ENCODE measurements around the gene OR4D2. TPM values are rescaled to one million over a fixed set of nuclear protein-coding genes. Genes with fewer than 3 reads are reported as not detected.

OR4D2 gene
- total and polyA plus RNA-seq, 10 donors, result not detected

- Histone ChIP-seq H3K27me3 (replicated peaks in 1 of 7) (peaks cover 0 to 7% (median 0%) of the 10 kb centered on the region in 7 donors), H3K9me3 (no peaks in the 10 kb centered on the region), H3K4me1 (peaks cover 0 to 4% (median 0%) of the 10 kb centered on the region in 6 donors), H3K4me3 (no peak overlapping the region), H3K36me3 (peaks cover 0 to 51% (median 26%) of the 10 kb centered on the region in 6 donors), H3K27ac (no peak overlapping the region)
- intact Hi-C loops (cut with DNase I; ENCODE audit: low total_unique reads), result no loop called here
- 73 to 97% (median 91%) methylated on average over 5 of the region's 5 CpGs for WGBS, 5 donors
- no peak for DNase-seq
- no peak for TF ChIP-seq POLR2A (IDR thresholded peaks at IDR 0.05)
- TF ChIP-seq, protein P1, sequence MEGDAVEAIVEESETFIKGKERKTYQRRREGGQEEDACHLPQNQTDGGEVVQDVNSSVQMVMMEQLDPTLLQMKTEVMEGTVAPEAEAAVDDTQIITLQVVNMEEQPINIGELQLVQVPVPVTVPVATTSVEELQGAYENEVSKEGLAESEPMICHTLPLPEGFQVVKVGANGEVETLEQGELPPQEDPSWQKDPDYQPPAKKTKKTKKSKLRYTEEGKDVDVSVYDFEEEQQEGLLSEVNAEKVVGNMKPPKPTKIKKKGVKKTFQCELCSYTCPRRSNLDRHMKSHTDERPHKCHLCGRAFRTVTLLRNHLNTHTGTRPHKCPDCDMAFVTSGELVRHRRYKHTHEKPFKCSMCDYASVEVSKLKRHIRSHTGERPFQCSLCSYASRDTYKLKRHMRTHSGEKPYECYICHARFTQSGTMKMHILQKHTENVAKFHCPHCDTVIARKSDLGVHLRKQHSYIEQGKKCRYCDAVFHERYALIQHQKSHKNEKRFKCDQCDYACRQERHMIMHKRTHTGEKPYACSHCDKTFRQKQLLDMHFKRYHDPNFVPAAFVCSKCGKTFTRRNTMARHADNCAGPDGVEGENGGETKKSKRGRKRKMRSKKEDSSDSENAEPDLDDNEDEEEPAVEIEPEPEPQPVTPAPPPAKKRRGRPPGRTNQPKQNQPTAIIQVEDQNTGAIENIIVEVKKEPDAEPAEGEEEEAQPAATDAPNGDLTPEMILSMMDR (IDR thresholded peaks at IDR 0.05 in 8 of 11, conservative IDR thresholded peaks at IDR 0.05 in 3 of 11), result no peak
- no peak for TF ChIP-seq POLR2AphosphoS5 (IDR thresholded peaks at IDR 0.05)
Measured at GRCh38 chr17:58204796-58205195, 38.0 kb downstream of the OR4D2 start.

GRCh38 chr17:58205936-58206335, 39.2 kb downstream of the OR4D2 start:
- no peak for DNase-seq
- WGBS, 5 donors, result 92 to 98% (median 95%) methylated on average over 10 to 11 of the region's 11 CpGs
- Histone ChIP-seq H3K9me3 (no peaks in the 10 kb centered on the region), H3K27ac (no peak overlapping the region), H3K4me1 (no peaks in the 10 kb centered on the region), H3K27me3 (replicated peaks in 1 of 7) (no peaks in the 10 kb centered on the region), H3K4me3 (no peak overlapping the region), H3K36me3 (peaks cover 3 to 62% (median 35%) of the 10 kb centered on the region in 6 donors)
- TF ChIP-seq POLR2A (IDR thresholded peaks at IDR 0.05) (no peak), POLR2AphosphoS5 (IDR thresholded peaks at IDR 0.05) (no peak)
- TF ChIP-seq, protein P1 (IDR thresholded peaks at IDR 0.05 in 8 of 11, conservative IDR thresholded peaks at IDR 0.05 in 3 of 11), result no peak
- intact Hi-C loops (cut with DNase I; ENCODE audit: low total_unique reads), result no loop called here

DNA sequence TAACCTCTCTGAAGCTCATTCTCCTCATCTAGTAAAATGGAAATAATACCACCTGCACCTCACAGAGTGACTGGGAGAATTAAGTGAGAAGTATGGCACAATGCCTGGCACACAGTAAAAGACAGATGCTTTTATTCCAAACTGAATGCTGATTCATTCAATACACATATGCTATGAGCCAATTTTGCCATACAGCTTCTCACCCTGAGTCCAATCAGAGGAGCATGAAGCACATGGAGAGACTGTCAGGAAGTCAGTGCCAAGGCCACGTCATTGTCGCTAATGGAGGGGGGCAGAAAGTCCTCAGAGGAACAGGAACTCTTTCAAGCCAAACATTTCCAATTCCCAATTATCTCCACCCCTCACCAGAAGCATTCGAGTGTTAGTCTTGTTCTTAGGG, 40.7 kb downstream of the OR4D2 start:
- Histone ChIP-seq H3K27me3 (replicated peaks in 1 of 7) (no peaks in the 10 kb centered on the region), H3K36me3 (peaks cover 3 to 77% (median 43%) of the 10 kb centered on the region in 6 donors), H3K9me3 (no peaks in the 10 kb centered on the region), H3K4me1 (no peaks in the 10 kb centered on the region), H3K4me3 (no peak overlapping the region), H3K27ac (no peak overlapping the region)
- WGBS, 5 donors, result 65 to 88% (median 75%) methylated on average over 3 of the region's 3 CpGs
- TF ChIP-seq POLR2A (IDR thresholded peaks at IDR 0.05), result no peak
- TF ChIP-seq, protein P1 (IDR thresholded peaks at IDR 0.05 in 8 of 11, conservative IDR thresholded peaks at IDR 0.05 in 3 of 11), result no peak
- TF ChIP-seq POLR2AphosphoS5 (IDR thresholded peaks at IDR 0.05), result no peak
- intact Hi-C loops (cut with DNase I; ENCODE audit: low total_unique reads), result no loop called here
- no peak for DNase-seq

DNA sequence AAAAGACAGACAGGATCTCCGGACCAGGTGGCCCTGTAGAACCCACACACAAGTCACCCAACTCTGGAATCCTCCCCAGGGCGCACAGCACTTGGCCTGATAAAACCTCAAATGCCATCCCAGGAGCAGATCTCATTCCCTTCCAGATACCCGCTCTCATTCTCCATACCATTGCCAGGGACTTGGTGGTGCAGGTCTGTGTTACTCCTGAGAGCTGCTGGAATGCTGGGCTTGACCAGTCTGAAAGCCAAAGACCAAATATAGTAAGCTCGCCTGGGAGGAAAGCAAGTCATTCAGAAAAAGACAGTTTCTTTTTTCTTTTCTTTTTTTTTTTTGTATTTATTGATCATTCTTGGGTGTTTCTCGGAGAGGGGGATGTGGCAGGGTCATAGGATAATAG, 41.6 kb downstream of the OR4D2 start:
- Histone ChIP-seq H3K9me3 (no peaks in the 10 kb centered on the region), H3K4me1 (no peaks in the 10 kb centered on the region), H3K27ac (no peak overlapping the region), H3K4me3 (no peak overlapping the region), H3K36me3 (peaks cover 3 to 86% (median 51%) of the 10 kb centered on the region in 6 donors), H3K27me3 (replicated peaks in 1 of 7) (no peaks in the 10 kb centered on the region)
- TF ChIP-seq, protein P1 (IDR thresholded peaks at IDR 0.05 in 8 of 11, conservative IDR thresholded peaks at IDR 0.05 in 3 of 11), result no peak
- no peak for TF ChIP-seq POLR2A (IDR thresholded peaks at IDR 0.05)
- WGBS, 5 donors, result 92 to 98% (median 96%) methylated on average over 4 to 5 of the region's 5 CpGs
- intact Hi-C loops (cut with DNase I; ENCODE audit: low total_unique reads), result no loop called here
- DNase-seq, result no peak

Measured in spleen (tissue), 11 donors.